IMR-90 (cell line): ENCODE measurements around the gene CTBP1. TPM values are rescaled to one million over a fixed set of nuclear protein-coding genes. Genes with fewer than 3 reads are reported as not detected.

Experiments used
- ATAC-seq: fragments of 200-7000 bp; cut with Tn5 transposase; 2 replicates; pipeline ENCODE4 v1.9.1; 2020; ENCODE audit warnings: low read depth, mild to moderate bottlenecking, moderate library complexity
- BruUV-seq: library from RNA; stranded (reverse); fragments of 400-500 nt; replicated peaks from 2 replicates; lab custom pipeline; 2021; lab: Mats Ljungman, UMichigan
- CTCF ChIA-PET: fragments of 300-600 bp; formaldehyde crosslinking; extraction: SDS; loops from one replicate; lab custom pipeline; 2021; ENCODE audit warnings: antibody characterized with exemption; lab: Yijun Ruan, JAX
- POLR2A ChIA-PET: fragments of 300-600 bp; sonication (Branson Sonifier 250); formaldehyde crosslinking; loops from one replicate; lab custom pipeline; 2022; ENCODE audit warnings: antibody characterized with exemption; ENCODE audit not compliant: unreplicated experiment; lab: Charles Lee
- DNase-seq: peaks from one replicate; pipeline ENCODE4 v3.0.0; 2013
- H2AFZ ChIP-seq: replicated peaks from 2 replicates; pipeline ENCODE3; 2013; ENCODE audit warnings: low read length, mild to moderate bottlenecking; ENCODE audit not compliant: poor library complexity
- H2AK5ac ChIP-seq: 2 replicates; pipeline ENCODE4 v1.6.1; 2013; ENCODE audit warnings: low read depth, low read length, inconsistent platforms
- H2AK9ac ChIP-seq: replicated peaks from 2 replicates; pipeline ENCODE3; 2013; ENCODE audit warnings: mild to moderate bottlenecking, low read depth, low read length, moderate library complexity; ENCODE audit not compliant: poor library complexity
- H2BK120ac ChIP-seq: 2 replicates; pipeline ENCODE4 v1.6.1; 2013; ENCODE audit warnings: low read depth, low read length, inconsistent platforms
- H2BK15ac ChIP-seq: 3 replicates; pipeline ENCODE4 v1.6.1; 2013; ENCODE audit warnings: low read depth, low read length, inconsistent platforms
- H2BK20ac ChIP-seq: 2 replicates; pipeline ENCODE4 v1.6.1; 2013; ENCODE audit warnings: low read depth, mild to moderate bottlenecking, inconsistent platforms, low read length, moderate library complexity
- H2BK5ac ChIP-seq: 2 replicates; pipeline ENCODE4 v1.6.1; 2013; ENCODE audit warnings: mild to moderate bottlenecking, low read depth, low read length, inconsistent platforms; ENCODE audit not compliant: poor library complexity, severe bottlenecking
- H3K14ac ChIP-seq: replicated peaks from 2 replicates; pipeline ENCODE4 v1.6.1; 2013; ENCODE audit warnings: low read depth, low read length, inconsistent platforms
- H3K18ac ChIP-seq: 2 replicates; pipeline ENCODE4 v1.6.1; 2013; ENCODE audit warnings: low read depth, low read length, control low read depth
- H3K23ac ChIP-seq: 2 replicates; pipeline ENCODE4 v1.6.1; 2013; ENCODE audit warnings: low read depth, low read length, inconsistent platforms
- H3K27ac ChIP-seq: 2 replicates; pipeline ENCODE4 v1.5.1; 2013; ENCODE audit warnings: mild to moderate bottlenecking, control low read depth, low read length; ENCODE audit not compliant: insufficient read depth
- H3K27me3 ChIP-seq: 2 replicates; pipeline ENCODE4 v1.6.1; 2013; ENCODE audit warnings: low read length; ENCODE audit not compliant: control insufficient read depth, insufficient read depth
- H3K36me3 ChIP-seq: 2 replicates; pipeline ENCODE4 v1.6.1; 2013; ENCODE audit warnings: low read length, mixed read lengths; ENCODE audit not compliant: control insufficient read depth, insufficient read depth
- H3K4ac ChIP-seq: 2 replicates; pipeline ENCODE4 v1.6.1; 2013; ENCODE audit warnings: low read depth, low read length, inconsistent platforms
- H3K4me1 ChIP-seq: 2 replicates; pipeline ENCODE4 v1.6.1; 2013; ENCODE audit warnings: low read length, mixed read lengths; ENCODE audit not compliant: control insufficient read depth, insufficient read depth
- H3K4me2 ChIP-seq: 2 replicates; pipeline ENCODE4 v1.6.1; 2013; ENCODE audit warnings: low read depth, mild to moderate bottlenecking, control low read depth, low read length, moderate library complexity
- H3K4me3 ChIP-seq: 2 replicates; pipeline ENCODE4 v1.5.1; 2013; ENCODE audit warnings: low read depth, mild to moderate bottlenecking, control low read depth, low read length, moderate library complexity; ENCODE audit not compliant: insufficient read depth
- H3K56ac ChIP-seq: 2 replicates; pipeline ENCODE4 v1.6.1; 2013; ENCODE audit warnings: low read length, inconsistent platforms; ENCODE audit not compliant: insufficient read depth; ENCODE audit errors: extremely low read depth
- H3K79me1 ChIP-seq, 2 experiments: 2 replicates each; pipeline ENCODE4 v1.6.1; 2013; ENCODE audit warnings: low read length in 2 of 2, inconsistent platforms in 1 of 2, low read depth in 1 of 2
- H3K9ac ChIP-seq: 2 replicates; pipeline ENCODE4 v1.6.1; 2013; ENCODE audit warnings: low read depth, low read length, control low read depth
- H3K9me1 ChIP-seq: 2 replicates; pipeline ENCODE4 v1.6.1; 2013; ENCODE audit warnings: low read length, inconsistent platforms; ENCODE audit not compliant: insufficient read depth
- H3K9me3 ChIP-seq: 2 replicates; pipeline ENCODE4 v1.6.1; 2013; ENCODE audit warnings: low read length; ENCODE audit not compliant: control insufficient read depth, insufficient read depth
- H4K20me1 ChIP-seq: 2 replicates; pipeline ENCODE4 v1.6.1; 2013; ENCODE audit warnings: low read length, inconsistent platforms; ENCODE audit not compliant: insufficient read depth
- H4K5ac ChIP-seq: 2 replicates; pipeline ENCODE4 v1.6.1; 2013; ENCODE audit warnings: mild to moderate bottlenecking, low read depth, low read length, control low read depth
- H4K8ac ChIP-seq, 2 experiments: 2 replicates each; pipeline ENCODE4 v1.6.1; 2013; ENCODE audit warnings: low read depth in 2 of 2, low read length in 2 of 2, control low read depth in 1 of 2, inconsistent platforms in 1 of 2
- H4K91ac ChIP-seq: 2 replicates; pipeline ENCODE4 v1.6.1; 2013; ENCODE audit warnings: low read depth, low read length, inconsistent platforms; ENCODE audit not compliant: insufficient read depth
- BHLHE40 ChIP-seq: fragments of 150-350 bp; IDR thresholded peaks from 2 replicates; pipeline ENCODE4 v1.6.1; 2016; ENCODE audit warnings: mild to moderate bottlenecking, low read depth, low read length
- CEBPB ChIP-seq: IDR thresholded peaks from 2 replicates; pipeline ENCODE4 v1.6.1; 2012; ENCODE audit warnings: low read depth, low read length, improper control_type of control experiment
- CHD1 ChIP-seq: IDR thresholded peaks from 2 replicates; pipeline ENCODE4 v1.6.1; 2012; ENCODE audit warnings: low read depth, low read length, improper control_type of control experiment
- ELK1 ChIP-seq: fragments of 150-350 bp; IDR thresholded peaks from 2 replicates; pipeline ENCODE4 v1.6.1; 2016; ENCODE audit warnings: low read depth, mild to moderate bottlenecking, low read length, moderate library complexity, borderline replicate concordance
- FOS ChIP-seq: fragments of 150-350 bp; IDR thresholded peaks from 2 replicates; pipeline ENCODE4 v1.6.1; 2016; ENCODE audit warnings: low read depth, low read length
- MAFK ChIP-seq: IDR thresholded peaks from 2 replicates; pipeline ENCODE4 v1.6.1; 2012; ENCODE audit warnings: low read depth, low read length, improper control_type of control experiment
- MAZ ChIP-seq: IDR thresholded peaks from 2 replicates; pipeline ENCODE4 v1.6.1; 2012; ENCODE audit warnings: low read depth, mild to moderate bottlenecking, low read length, improper control_type of control experiment, moderate library complexity, borderline replicate concordance
- MXI1 ChIP-seq: IDR thresholded peaks from 2 replicates; pipeline ENCODE4 v1.6.1; 2012; ENCODE audit warnings: low read depth, mild to moderate bottlenecking, low read length, moderate library complexity, borderline replicate concordance
- NFE2L2 ChIP-seq: fragments of 150-350 bp; IDR thresholded peaks from 2 replicates; pipeline ENCODE4 v1.6.1; 2016; ENCODE audit warnings: low read depth, mild to moderate bottlenecking, low read length
- POLR2A ChIP-seq: IDR thresholded peaks from 2 replicates; pipeline ENCODE4 v1.6.1; 2012; ENCODE audit warnings: mild to moderate bottlenecking, low read depth, low read length
- RAD21 ChIP-seq: IDR thresholded peaks from 2 replicates; pipeline ENCODE4 v1.6.1; 2012; ENCODE audit warnings: low read length, improper control_type of control experiment
- RCOR1 ChIP-seq: IDR thresholded peaks from 2 replicates; pipeline ENCODE4 v1.6.1; 2012; ENCODE audit warnings: mild to moderate bottlenecking, low read length, improper control_type of control experiment; ENCODE audit not compliant: insufficient replicate concordance
- RFX5 ChIP-seq: IDR thresholded peaks from 2 replicates; pipeline ENCODE4 v1.8.0; 2012; ENCODE audit warnings: low read depth, mild to moderate bottlenecking, low read length, moderate library complexity
- SMC3 ChIP-seq: fragments of 150-350 bp; IDR thresholded peaks from 2 replicates; pipeline ENCODE4 v1.6.1; 2016; ENCODE audit warnings: low read depth, mild to moderate bottlenecking, antibody characterized with exemption, low read length, moderate library complexity
- WGBS, 2 experiments: methylation state at CpG; one replicate each; pipeline versions ENCODE4 v1.1.5 to v1.1.7; 2013; ENCODE audit warnings: missing lambda C conversion rate in 2 of 2; ENCODE audit not compliant: insufficient read length in 1 of 2; ENCODE audit errors: extremely low coverage in 2 of 2; 5-methylcytosine and 5-hydroxymethylcytosine counted together
- dilution Hi-C: fragments of 300-500 bp; cut with HindIII; formaldehyde crosslinking; loops from one replicate; pipeline ENCODE4 v1.14.3; 2018; ENCODE audit warnings: low sequenced_read_pairs; ENCODE audit not compliant: unreplicated experiment
- in situ Hi-C: fragments of 300-500 bp; cut with MboI; formaldehyde crosslinking; loops from 3 replicates; pipeline ENCODE4 v1.14.3; 2019; ENCODE audit warnings: low sequenced_read_pairs, inconsistent platforms, mixed read lengths
- intact Hi-C: fragments of 100-400 bp; cut with micrococcal nuclease; formaldehyde crosslinking; loops from 2 replicates; pipeline ENCODE4 v1.10.0; 2022
- polyA plus RNA-seq, 3 experiments: library from polyadenylated mRNA; depleted of rRNA; stranded (reverse); fragments of >200 nt; gene quantifications; 2 replicates each; pipeline ENCODE4 v1.2.3, GENCODE V29; 2012; ENCODE audit warnings: low replicate concordance in 1 of 3
- total RNA-seq: library from RNA; depleted of rRNA; stranded (reverse); fragments of >200 nt; gene quantifications from 2 replicates; pipeline ENCODE4 v1.2.3, GENCODE V29; 2012
- TF ChIP-seq, protein P1 (sequence below): fragments of 150-350 bp; IDR thresholded peaks from 2 replicates; pipeline ENCODE4 v1.6.1; 2017; ENCODE audit warnings: mild to moderate bottlenecking, antibody characterized with exemption, low read length, low read depth
- TF ChIP-seq, protein P2 (sequence below): conservative IDR thresholded peaks from 2 replicates; pipeline ENCODE4 v1.5.1; 2012; ENCODE audit warnings: mild to moderate bottlenecking, low read depth, low read length, improper control_type of control experiment

Gene CTBP1
- total and polyA plus RNA-seq, 2 of the 4 experiments (the other 2 are of a cell fraction): 147 to 212 TPM

DNA sequence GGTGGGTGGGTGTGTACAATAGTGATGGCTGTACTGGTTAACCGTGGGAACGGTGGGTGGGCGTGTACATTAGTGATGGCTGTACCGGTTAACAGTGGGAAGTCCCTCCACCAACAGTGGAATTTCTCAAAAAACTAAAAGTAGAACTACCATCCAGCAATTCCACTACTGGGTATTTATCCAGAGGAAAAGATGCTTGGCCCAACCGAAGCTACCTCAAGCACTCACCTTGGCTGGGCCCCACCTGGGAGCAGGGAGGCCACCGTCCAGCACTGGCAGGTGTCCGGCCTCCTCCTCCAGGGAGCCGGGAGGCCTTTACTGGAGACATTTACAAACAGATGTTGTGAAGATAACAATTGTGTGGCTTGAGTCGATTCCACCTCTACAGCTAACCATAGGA is 34.8 kb upstream of the CTBP1 start:
- Histone ChIP-seq H3K36me3 (no peaks in the 10 kb centered on the region), H2BK5ac (no peak overlapping the region), H3K79me1 (no peaks in the 10 kb centered on the region), H2AK9ac (no peak overlapping the region), H2BK20ac (no peak overlapping the region), H4K91ac (no peak overlapping the region), H2BK15ac (no peak overlapping the region), H3K9me1 (no peaks in the 10 kb centered on the region), H2AK5ac (no peak overlapping the region), H3K4me2 (no peak overlapping the region), H4K5ac (no peak overlapping the region), H3K14ac (no peak overlapping the region), H2AFZ (no peak overlapping the region), H3K23ac (no peak overlapping the region), H3K27ac (no peak overlapping the region), H3K4me3 (no peak overlapping the region), H3K27me3 (no peaks in the 10 kb centered on the region), H3K56ac (no peak overlapping the region), H4K8ac (no peak overlapping the region), H3K18ac (no peak overlapping the region), H2BK120ac (no peak overlapping the region), H4K20me1 (no peaks in the 10 kb centered on the region), H3K9ac (no peak overlapping the region), H3K9me3 (no peaks in the 10 kb centered on the region), H3K4me1 (no peaks in the 10 kb centered on the region), H3K4ac (no peak overlapping the region)
- intact Hi-C loops: no loop called here
- BruUV-seq: no TSS peak
- no CpG with 5 or more reads among the region's 9 CpGs for WGBS, 2 experiments
- in situ Hi-C loops: no loop called here
- POLR2A ChIA-PET: no interaction called here
- no peak for ATAC-seq
- dilution Hi-C loops: no loop called here
- DNase-seq: no peak
- CTCF ChIA-PET: interaction anchor here (0.6 kb wide), 1 partner anchor 121 kb away, joined by 3 read pairs; no protein-coding TSS in a partner anchor
- TF ChIP-seq ELK1 (no peak), CHD1 (no peak), SMC3 (no peak), FOS (no peak), MXI1 (no peak), RCOR1 (no peak), RAD21 (no peak), MAZ (no peak), NFE2L2 (no peak), BHLHE40 (no peak), POLR2A (no peak), CEBPB (no peak), RFX5 (no peak), MAFK (no peak)
- TF ChIP-seq, protein P1, sequence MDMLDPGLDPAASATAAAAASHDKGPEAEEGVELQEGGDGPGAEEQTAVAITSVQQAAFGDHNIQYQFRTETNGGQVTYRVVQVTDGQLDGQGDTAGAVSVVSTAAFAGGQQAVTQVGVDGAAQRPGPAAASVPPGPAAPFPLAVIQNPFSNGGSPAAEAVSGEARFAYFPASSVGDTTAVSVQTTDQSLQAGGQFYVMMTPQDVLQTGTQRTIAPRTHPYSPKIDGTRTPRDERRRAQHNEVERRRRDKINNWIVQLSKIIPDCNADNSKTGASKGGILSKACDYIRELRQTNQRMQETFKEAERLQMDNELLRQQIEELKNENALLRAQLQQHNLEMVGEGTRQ: no peak
- TF ChIP-seq, protein P2, sequence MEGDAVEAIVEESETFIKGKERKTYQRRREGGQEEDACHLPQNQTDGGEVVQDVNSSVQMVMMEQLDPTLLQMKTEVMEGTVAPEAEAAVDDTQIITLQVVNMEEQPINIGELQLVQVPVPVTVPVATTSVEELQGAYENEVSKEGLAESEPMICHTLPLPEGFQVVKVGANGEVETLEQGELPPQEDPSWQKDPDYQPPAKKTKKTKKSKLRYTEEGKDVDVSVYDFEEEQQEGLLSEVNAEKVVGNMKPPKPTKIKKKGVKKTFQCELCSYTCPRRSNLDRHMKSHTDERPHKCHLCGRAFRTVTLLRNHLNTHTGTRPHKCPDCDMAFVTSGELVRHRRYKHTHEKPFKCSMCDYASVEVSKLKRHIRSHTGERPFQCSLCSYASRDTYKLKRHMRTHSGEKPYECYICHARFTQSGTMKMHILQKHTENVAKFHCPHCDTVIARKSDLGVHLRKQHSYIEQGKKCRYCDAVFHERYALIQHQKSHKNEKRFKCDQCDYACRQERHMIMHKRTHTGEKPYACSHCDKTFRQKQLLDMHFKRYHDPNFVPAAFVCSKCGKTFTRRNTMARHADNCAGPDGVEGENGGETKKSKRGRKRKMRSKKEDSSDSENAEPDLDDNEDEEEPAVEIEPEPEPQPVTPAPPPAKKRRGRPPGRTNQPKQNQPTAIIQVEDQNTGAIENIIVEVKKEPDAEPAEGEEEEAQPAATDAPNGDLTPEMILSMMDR: no peak
